Fibroblast of upper back skin (primary cell): ENCODE results near the gene SKI.
"Not testable (repeated sequence)": the region's sequence is repeated elsewhere in the genome, so short reads cannot be mapped to it uniquely, and the experiment has no call there.

Experiments used
- DNase-seq: peaks from one replicate; pipeline ENCODE4 v3.0.0-alpha.2; 2013

Gene SKI

DNA sequence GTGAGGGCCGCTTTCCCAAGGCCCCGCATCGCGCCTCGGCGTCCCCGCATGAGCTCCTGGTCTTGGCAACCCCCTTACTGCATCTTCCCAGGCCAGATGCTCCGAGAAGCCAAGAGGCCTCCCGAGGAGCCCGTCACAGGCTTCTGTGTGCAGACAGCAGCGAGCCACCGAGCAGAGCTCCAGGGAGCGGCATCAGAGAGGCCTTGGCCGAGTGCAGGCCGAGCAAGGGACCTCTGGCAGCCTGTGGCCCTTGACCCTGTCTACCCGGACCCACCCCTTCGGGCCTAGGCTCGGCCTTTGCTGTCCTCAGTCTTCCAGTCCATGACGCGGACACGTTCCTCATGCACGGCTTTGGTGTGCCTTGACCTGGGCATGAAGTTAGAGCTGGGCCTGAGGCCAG lies 99.7 kb downstream of the SKI start:
- DNase-seq: no peak

DNA sequence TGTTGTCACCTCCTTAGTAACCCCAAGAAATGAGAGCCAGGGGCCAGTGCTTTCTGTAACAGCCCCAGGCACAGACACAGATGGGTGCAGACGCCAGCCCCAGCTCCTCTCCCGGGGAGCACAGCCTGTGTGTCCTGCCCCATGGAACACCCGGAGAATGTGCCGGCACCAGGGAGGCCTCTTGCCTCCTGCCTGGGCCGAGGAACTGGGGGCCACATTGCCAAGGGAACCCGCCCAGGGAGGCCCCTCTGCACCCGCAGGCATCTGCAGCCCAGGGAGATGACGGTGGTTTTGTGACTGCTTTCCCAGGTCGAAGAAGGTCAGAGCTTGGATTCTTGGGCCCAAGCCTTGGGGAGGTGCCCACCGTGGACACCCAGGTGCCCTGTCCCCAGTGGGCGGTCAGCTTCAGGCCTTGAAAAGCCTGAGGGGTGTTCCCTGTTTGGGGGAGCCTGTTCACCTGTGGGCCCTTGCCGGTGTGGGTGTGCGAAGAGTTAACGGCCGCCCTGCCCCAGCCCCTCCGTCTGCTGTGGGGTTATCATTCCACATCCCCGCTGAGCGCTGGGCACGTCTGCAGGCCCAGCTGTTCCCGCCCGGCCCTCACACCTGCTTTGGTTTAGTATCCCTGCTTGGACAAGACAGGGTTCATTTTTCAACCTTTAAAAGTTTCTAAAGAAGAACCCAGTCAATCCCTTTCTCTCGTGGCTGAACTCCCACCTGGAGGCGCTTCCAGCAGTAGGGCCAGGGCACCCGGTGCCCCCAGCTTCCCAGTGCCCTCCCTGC lies 100.7 kb downstream of the SKI start:
- DNase-seq: no peak

DNA sequence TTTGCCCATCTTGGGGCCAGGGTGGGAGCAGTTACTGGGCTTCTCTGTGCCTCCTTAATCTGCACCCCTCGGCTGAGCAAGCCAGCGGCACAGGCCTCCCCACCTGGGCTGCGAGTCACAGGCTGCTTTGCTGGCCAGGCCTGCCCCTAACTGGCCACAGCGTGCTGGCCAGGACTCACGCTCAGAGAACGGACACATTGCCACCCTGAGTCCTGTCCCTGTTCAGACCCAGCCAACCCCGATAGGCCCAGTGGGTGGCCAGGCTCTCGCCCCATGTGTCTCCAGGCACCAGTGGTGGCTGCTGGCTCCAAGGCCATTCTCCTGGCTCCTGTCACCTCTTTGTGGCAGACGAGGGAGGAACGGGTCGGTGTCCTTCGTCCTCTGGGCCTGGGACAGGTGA lies 101.9 kb downstream of the SKI start:
- no peak for DNase-seq

DNA sequence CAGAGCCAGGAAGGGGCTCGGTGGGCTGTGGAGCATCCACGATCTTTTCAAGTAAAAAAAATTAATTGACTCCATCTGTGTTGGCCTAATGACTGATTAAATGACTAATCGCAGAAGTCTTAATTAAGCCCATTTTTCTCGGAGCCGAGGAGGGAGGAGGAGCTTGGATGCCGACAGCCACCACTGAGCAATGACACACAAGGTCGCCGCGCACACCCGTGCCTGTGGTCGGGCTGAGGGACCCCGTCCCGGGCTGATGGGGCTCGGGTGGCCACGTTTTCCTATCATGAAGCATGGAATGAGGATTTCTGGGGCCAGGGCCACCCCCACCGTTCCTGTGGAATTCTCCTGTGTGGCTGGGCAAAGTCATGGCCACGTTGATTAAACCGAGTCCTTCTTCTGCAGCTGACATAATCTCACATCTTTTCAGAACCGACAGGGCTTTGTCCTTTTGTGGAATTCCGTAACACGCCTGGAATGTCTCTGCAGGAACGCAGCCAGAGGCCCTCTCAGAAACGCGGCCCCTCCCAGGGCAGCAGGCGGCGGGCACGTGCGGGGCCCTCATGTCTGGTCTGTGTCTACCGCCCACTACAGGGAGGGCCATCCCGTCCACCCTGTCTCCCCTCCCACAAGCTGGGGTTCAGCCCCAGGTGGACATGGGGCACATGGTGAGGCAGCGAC lies 102.5 kb downstream of the SKI start:
- DNase-seq: peak; percentile 94

DNA sequence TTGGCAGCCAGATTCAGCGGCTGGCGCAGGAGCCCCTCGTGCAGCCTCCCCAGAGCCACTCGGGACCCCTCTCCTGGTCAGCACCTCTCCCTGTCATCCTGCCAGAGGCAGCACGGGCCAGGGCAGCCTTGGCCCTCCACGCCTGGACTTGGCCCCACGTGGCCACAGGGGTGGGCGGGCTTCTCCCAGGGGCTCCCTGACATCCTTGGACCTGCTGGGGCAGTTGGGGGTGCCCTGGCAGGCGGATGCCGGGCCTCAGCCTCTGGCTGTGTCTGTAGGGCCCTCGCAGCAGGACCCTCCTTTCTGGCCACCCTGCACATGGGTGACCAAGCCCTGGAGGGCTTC lies 103.1 kb downstream of the SKI start:
- DNase-seq: no peak

DNA sequence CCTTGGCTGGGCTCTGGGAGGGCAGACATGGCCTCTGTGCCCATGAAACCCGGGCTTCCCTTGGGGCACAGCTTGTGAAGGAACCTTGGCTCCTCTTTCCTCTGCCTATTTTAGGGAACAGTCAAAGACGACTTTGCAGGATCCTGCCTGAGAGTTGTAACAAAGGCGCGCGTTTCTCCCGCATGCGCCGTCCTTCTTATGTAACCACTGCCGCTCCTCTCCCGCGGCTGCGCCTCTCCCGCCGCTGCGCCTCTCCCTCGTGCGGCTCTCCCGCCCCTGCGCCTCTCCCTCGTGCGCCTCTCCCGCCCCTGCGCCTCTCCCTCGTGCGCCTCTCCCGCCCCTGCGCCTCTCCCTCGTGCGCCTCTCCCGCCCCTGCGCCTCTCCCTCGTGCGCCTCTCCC lies 103.5 kb downstream of the SKI start:
- not testable (repeated sequence) for DNase-seq

DNA sequence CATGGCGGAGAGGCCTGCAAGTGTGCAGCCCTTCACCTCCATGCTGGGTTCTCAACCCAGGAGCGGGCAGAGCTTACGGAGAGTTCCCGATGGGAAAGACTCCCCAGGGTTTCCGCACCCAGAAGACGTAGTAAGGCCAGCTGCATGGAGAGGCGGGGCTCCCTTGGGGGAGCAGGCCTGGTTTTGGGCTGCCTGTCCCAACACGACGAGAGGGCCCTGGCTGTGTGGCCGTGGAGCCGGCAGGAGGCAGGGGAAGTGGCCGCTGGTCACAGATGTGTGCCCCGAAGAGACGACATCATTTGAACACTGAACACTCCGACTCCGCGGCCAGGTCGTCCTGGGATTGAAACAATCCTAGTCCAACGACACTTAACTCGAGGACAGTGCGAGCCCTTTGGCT lies 106.2 kb downstream of the SKI start:
- DNase-seq: no peak

DNA sequence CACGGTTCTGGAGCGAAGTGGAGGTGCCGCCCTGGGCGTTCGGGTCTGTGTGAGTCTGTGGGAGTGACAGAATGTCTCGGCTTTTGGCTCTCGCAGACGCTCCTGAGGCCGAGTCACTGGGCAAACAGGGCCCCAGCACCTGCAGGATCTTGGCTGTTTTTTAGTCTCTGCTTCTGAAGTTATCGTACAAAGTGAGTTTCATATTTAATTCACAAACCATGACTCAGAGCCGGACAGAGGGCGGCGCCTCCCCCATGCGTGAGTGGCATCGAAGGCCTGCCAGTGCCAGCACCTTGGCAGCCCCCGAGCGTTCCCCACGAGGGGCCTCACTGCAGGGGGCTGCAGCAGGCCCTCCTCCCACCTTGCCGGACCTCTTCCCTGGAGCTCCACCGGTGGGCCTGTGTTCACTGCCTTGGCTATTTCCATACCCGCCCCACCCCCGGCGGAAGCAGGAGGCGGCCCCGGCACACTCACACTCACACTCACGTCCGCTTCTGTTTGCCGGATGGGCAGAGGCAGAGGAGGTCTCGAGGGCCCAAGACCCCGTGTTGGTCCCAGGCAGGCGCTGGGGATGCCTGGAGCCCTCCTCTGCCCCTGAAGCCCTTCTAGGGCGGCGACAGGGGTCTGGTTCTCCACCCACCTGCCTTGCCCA lies 106.9 kb downstream of the SKI start:
- no peak for DNase-seq

DNA sequence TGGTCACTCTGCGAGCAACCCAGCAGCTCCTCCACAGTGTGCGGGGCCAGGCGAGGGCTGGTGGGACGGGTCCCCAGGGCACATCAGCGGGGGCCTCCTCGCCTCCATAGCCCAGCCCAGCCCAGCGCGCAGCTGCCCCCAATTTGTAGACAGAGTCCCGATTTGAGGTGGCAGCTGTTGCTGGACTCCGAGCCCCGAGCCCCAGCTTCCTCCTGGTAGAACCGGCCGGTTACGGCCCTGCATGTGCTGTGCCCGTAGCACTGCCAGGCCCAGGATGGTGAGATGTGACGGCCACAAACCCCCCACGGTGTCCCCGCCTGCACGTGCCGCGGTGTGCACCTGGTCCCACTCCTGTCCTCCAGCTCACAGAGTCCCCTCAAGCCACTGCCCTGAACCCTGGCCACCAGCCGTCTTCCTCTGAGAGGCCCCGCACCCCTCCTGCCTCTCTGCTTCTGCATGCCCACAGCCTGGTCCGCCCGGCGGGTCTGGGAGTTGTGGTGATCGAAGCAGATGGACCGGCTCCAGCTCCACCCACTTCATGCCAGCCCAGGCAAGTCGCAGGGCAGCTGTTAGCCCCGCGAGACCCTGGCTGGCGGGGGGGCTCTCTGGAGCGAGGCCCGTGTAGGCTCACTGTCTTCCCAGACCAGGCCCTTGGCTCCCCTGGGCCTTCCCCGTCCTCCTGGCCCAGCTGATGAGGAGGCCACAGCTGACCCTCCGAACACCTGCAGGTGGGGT lies 107.8 kb downstream of the SKI start:
- no peak for DNase-seq

DNA sequence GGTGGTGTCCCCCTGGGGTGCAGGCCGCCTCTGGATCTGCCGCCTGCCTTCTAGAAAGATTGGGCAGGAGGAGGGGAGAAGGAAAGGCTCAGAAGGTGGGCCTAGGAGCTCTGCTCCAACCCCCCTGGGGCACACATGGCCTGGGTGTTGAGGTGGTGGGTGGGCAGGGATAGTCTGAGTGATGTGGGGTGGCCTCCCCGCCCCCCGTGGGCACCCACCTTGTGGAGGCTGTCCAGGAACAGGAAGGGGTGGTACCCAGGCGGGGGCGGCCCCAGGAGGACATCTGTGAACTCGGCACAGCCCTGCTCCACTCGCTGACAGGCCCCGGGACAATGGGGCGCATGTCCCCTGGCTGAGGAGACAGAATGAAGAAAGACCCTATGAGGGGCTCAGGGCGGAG lies 108.4 kb downstream of the SKI start:
- no peak for DNase-seq

DNA sequence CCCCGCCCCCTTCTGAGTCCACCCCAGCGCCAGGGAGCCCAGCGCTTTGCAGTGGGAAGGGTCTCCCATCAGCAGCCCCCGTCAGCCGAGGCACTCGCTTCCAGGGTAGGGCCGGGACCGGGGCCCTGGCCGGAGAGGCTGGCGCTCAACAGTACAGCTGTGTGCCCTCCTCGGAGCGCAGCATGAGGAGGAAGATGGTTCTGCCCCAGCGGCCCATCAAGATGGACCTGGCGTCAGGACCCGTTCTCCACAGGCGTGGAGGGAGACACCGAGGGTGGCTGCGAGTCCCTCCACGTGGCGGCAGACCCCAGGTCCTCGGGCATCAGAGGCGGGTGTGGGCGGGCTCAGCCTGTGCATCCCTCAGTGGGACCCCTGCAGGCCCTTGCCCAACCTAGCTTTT lies 109.0 kb downstream of the SKI start:
- DNase-seq: no peak

DNA sequence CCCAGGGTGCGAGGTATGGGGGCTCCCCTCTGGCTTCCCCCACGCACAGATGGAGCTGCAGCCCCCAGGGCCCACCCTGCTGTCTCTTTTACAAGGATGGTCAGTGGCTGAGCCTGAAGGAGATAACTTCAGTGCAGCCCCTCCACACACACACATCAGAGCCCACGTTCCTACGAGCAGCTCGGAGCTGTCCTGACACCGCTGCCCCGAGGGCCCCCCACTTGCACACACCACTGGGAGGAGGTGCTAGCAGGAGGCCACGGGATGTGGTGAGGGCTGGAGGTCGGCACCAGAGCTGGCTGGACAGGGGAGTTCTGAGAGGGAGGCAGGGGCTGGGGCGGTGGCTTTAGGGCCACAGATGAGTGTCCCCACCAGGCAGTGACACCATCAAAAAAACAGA lies 109.4 kb downstream of the SKI start:
- DNase-seq: no peak

DNA sequence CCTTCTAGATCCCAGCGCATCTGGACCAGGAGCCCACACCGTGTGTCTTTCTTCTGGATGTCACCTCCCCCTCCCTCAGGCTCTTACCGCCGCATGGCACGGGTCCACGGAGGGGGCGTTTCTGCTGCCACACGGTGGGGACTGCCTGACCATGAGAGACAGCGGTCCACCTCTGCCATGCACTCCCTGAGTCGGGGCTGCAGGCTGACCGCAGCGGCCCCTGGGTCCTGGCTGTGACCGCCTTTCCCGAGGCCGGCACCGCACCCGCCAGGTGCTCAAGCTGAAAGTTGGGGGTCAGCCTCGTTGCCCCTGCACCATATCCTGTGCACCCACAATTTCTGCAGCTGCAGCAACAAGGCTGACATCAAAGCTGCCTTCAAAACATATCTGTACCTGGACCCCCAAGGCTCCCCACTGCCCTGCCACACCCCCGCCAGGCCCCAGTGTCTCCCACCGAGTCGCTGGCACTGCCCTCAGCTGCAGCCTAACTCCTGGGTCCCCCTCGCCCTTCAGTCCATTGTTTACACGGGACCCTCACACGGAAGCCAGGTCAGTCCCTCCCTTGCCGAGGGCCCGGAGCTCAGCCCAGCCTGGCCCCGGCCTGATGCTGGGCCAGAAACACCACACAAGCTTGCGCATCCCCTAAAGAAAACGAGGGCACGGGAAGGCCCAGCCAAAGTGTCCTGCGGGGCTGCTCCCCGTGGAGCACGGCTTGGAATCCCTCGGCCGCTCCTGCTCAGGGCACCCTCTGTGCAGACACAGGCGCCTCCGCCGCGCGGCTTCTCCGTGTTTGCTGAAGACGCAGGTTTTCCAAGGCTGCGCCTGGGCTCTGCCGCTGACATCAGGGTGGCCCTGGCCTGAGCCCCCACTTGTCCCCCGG lies 111.3 kb downstream of the SKI start:
- no peak for DNase-seq

DNA sequence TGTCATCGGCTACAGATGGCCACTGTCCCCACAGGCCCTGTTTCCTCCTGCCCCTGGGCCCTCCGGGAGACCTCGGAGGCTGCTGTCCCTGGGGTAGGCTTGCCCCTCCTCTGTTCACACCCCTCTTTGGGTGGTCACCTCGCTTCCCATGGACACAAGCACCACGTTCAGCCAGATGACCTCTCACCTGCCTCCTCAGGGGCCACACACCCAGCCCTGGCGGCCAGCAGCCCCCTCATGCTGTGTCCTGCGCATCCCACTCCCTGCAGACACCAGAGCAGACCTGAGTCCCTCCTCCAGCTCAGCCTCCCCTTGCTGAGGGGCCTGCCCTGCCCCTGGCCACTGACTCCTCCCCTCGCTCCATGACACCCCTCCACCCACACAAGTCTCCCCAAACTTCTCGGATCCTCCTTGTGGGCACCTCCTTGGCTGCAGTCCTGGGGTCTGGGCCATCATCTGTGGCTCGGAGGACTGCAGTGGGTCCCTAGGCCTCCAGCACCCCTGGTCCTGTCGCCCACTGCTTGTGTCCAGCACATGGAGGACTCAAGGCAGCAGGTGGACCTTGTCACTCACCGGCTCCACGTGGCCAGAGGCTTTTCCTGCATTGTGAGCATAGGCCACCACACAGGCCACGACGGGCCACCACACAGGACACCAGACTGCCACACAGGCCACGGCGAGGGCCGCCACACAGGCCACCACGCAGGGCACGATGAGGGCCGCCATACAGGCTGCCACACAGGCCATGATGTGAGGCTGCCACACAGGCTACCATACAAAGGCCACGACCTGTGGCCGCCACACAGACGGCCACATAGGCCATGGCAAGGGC lies 112.2 kb downstream of the SKI start:
- no peak for DNase-seq

DNA sequence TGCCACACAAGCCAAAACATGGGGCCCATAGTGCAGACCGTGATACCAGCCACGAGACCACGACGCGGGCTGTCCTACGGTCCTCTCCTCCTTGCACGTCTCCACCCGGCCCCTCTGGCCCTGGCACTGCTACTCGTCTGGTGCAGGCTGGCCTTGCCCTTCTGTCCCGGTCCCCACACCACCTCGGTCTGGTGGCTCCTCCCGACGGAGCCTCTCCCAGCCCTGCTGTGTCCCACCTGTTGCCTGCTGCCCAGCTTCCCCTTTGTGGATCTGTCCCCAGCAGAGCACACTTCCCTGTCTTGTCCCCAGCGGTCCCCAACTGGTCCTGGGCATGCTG lies 112.8 kb downstream of the SKI start:
- no peak for DNase-seq

DNA sequence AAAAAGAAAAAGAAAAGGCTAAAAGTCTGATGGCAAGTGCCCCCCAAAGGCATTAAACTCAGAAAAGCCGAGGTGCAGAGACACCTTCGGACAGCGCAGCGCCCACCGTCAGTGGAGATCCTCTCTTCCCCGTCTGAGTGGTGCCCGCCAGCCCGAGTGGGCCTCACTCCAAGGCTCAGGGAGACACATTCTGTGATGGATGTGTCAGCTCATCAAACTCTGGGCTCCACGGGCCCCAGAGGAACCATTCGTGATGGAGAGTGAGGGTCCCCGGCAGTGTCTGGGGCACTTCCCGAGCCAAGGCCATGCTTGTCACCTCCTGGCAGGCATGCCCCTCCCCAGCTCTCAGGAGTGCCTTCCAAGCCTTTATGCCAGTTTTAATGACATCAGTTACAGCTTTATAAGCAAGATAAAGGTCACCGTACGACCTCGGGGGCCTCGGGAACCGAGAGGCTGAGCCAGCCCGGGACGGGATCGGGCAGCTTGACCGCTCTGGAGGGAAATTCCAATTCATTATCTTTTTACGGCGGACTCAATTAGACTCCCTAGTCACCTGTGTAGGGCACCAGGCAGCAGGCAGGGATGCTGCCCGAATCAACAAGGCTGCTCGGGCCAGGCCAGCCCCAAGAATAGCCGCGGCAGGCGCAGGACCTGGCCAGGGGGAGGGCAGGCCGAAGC lies 113.7 kb downstream of the SKI start:
- no peak for DNase-seq

DNA sequence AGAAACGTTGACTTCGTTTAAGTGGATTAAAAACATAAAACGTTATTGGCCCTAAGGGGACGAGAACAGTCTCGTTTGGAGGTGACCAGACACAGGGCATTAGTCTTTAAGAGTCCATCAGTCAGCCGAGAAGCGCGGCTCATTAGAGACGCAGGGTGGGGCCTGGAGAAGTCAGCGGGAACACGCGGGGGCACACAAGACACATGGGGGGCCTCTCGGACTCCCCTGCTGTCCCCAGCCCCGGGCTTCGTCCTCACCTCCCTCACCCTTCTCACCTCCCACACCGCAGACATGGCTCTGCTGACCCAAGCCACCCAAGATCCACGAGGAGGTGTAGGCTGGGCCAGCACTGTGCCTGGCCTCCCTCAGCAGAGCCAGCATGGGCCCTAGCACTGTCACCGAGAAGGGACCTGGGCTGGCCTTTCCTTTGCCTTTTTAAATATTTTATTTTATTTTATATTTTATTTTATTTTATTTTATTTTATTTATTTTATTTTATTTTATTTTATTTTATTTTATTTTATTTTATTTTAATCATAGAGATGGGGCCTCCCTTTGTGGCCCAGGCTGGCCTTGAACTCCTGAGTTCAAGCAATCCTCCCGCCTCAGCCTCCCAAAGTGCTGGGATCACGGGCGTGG lies 114.4 kb downstream of the SKI start:
- DNase-seq: no peak

DNA sequence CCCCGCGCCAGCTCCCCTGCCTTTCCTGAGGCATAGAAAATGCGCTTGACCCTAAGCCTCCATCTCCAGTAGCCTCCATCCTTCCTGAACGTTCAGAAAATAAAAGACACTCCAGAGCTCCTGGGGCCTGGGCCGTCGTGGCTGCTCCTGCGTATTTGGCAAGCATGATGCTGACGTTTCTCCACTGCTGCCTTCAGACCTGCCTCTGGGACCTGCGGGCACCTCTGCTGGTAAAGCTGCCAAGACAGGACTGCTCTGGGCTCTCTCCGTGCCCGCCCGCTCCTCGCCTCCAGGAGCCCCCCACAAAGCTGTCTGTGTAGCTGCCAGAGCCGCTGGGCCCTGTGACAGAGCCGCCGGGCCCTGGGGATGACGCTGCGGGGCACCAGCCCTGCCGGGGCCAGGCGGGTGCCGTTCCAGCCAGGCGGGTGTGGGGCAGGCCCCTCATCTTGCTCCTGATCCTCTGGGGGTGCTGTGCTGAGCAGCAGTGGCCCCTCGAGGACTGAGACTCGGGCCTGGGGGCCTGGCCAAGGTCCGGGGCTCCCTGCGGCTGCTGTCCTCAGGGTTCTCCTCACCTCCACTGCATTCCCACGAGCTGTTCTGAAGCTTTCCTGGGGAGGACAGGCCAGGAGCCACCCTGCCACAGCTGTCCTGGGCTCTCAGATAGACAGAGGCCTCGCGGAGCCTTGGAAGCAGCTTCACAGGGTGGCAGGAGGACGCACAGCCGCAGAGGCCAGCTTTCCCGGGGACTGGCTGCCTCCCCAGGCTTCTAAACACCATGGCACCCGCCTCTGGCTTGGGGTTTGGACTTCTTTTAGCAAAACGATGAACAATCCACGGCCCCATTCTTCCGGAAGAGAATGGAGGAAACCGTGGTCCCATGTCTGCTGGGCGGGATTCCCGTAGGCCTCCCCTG lies 115.2 kb downstream of the SKI start:
- DNase-seq: no peak

DNA sequence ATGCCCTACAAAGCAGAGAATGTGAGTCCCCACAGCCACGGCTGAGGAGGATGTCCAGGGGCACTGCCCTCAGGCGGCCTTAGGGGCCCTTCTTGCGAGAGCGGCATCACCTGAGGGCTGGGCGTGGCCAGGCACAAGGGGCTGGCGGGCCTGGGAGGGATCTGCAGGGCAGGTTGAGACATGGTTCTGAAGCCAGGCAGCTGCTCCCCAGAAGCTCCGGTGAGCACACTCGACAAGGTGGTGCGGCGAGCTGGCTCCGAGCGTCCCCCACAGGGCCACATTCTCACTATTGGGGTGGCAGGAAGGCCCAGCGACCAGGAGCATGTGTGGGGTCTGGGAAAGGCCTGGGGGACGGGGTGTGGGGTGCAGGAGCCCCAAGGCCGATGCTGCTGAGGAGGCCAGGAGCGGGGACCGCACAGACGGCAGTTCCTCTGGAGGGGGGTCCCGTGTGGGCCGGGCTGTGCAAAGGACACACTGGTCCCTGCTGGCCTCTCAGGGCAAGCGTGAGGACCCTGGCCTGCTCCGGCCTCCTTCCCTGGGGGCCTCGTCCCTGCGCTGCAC lies 116.1 kb downstream of the SKI start:
- DNase-seq: no peak
